ENCODE data around the gene ERLEC1.
"Not testable (repeated sequence)": the region's sequence is repeated elsewhere in the genome, so short reads cannot be mapped to it uniquely, and the experiment has no call there.

The ERLEC1 gene

GRCh38 chr2:53841651-53842050 lies 54.8 kb downstream of the ERLEC1 start:
- not testable (repeated sequence) for DNase-seq

- no peak for DNase-seq
Measured at GRCh38 chr2:53842891-53843290, 56.0 kb downstream of the ERLEC1 start.

DNA sequence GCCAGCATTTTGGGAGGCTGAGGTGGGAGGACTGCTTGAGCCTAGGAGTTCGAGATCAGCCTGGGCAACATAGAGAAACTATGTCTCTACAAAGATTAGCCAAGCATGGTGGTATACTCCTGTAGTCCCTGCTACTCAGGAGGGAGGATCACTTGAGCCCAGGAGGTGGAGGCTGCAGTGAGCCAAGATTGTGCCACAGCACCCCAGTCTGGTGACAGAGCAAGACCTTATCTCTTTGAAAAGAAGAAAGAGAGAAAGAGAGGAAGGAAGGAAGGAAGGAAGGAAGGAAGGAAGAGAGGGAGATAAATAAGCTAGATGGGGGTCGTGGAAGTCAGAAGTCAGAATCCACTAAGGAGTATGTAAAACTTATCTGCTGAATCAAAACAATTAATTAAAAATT lies 56.8 kb downstream of the ERLEC1 start:
- no peak for DNase-seq

DNA sequence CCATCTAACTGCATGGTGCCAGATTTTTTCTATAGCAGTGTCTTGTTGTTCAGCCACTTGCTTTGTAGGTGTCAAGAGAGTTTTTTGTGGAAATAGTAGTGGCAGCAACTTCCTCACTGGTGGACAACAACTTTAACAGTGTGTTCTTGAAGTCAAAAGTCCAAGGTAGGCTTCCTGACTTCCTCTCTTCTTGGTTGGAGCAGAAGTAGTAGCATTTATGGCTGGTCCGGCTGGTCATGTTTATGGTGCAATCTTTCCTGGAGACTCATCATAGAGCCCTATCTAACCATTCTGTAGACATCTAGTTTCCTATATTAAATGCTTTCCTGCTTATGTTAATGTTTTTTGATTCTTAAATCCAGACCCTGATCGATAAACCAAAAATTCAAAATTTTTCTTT lies 61.2 kb downstream of the ERLEC1 start:
- DNase-seq = no peak

DNA sequence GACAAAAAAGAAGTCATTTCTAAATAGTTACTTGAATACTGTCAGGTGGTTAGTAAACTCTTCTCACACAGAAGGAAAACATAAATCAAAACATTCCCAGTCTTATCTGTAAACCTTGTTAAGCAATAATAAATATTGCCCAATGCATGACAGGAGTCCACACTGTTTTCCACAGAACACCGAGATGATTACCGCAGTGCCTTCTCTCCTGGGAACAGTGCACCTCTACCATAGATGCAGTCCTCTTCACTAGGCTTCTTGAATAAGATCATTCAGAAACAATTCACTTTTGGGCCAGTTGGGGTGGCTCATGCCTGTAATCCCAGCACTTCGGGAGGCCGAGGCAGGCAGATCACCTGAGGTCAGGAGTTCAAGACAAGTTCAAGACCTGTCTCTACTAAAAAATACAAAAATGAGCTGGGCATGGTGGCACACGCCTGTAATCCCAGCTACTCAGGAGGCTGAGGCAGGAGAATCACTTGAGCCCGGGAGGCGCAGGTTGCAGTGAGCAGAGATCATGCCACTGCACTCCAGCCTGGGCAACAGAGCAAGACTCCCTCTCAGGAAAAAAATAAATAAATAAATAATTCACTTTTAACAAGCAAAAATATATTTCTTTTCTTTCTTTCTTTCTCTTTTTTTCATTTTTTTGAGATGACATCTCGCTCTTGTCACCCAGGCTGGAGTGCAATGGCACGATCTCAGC lies 64.4 kb downstream of the ERLEC1 start:
- DNase-seq = not testable (repeated sequence)

GRCh38 chr2:53852532-53852931 lies 65.7 kb downstream of the ERLEC1 start:
- DNase-seq = no peak

DNA sequence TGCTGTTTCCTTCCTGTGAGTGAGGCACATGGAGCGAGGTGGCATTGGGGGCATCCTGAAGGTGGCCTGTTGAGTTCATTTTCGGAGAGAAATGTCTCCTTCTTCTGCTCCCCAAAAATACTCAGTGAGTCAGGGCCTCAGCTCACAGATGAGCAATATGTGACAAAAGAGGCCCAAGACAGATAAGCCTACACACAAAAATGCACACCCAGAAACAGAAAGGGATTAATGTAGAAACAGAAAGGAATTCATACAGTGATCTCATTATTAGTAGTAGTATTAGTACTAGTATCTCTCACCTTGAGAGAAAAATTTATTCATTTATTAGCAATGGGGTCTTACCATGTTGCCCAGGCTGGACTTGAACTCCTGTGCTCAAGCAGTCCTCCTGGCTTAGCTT lies 67.8 kb downstream of the ERLEC1 start:
- no peak for DNase-seq

- no peak for DNase-seq
Measured at GRCh38 chr2:53856272-53856671, 69.4 kb downstream of the ERLEC1 start.

DNA sequence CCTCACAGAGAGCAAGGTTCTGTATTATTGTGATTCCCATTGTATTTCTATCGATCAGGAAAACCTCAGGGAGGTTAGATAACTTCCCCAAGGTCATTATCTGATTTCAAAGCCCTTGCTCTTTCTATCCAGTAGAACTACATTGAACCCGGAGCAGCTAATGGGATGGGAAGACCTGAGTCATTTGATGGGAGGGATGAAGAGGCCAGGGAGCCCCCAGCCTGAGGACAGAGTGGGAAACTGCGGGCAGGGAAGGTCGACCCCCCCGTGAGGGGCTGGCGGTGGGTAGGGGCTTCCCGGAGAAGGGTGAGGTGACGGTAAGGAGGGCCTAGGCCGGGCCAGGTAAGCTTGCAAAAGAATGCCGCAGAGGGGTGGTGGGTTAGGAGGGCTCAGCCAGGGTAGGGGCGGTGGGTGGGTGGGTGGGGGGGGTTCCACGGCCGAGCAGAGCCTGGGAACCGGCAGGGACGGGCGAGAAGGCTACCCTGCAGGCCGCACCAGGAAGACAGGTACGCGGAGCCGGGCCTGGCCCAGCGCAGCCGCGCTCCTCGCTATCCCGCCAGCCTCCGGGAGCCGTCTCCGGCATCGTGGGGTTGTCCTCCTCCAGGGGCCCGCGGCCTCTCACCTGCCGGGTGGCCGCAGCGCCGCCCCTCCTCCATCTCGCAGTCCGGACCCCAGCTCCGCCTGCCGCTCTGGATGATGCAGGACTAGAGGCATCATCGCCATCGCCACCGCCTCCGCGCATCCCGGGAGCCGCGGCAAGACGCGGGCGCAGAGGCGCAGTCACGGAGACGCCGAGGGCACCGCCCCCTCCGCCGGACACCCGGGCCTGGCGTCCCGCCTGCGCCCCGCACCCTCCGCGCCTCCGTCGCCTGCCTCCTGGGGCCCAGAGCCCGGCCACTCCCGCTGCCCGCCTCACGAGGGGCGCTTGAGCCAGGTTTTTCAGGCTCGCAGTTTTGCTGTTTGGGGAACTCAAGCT lies 72.7 kb downstream of the ERLEC1 start, which contains the start of gene GPR75:
Gene GPR75 (minus strand): TSS at position 762 of the 976 bp plus-strand sequence. CDS start 5,211 bp downstream, outside the sequence.
- DNase-seq = no peak

- DNase-seq = no peak
Measured at GRCh38 chr2:53861824-53862223, 75.0 kb downstream of the ERLEC1 start.

DNA sequence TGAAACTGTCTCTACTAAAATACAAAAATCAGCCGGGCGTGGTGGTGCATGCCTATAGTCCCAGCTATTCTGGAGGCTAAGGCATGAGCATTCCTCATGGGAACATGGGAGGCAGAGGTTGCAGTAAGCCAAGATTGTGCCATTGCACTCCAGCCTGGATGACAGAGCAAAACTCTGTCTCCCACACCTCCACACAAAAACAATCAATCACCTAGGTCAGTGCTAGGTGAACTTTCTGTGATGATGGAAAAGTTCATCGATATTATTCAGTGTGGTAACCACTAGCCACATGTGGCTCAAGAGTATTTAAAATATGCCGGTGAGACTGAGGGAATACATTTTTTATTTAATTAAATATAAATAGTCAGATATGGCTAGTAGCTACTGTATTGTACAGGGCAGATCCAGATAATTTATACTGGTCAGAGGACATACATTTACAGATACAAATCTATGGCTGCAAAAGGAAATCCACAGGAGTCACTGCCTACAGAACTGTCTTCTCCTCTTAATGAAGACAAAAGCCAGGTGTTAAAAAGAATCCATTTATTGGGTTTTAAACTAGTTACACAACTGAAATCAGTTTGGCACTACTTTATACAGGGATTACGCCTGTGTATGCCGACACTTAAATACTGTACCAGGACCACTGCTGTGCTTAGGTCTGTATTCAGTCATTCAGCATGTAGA lies 76.8 kb downstream of the ERLEC1 start:
- no peak for DNase-seq

DNA sequence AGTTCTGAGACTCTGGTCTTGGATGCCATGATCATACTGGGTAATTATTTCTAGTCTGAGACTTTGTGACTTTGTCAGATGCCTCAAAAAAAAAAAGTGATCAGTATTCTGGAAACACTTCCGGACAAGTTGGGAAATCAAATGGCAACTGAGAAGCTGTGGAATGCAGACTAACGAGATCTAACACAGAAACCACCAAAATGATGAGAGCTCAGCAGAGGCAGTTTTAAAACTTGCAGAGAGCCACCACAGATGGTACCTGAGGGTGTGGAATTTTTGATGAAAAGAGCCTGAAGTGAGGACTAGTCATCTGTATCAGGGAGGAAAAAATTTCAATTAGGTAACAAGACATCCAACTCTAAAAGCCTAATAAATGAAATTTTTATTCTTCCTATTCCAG lies 78.4 kb downstream of the ERLEC1 start:
- no peak for DNase-seq

- no peak for DNase-seq
Measured at GRCh38 chr2:53865962-53866361, 79.1 kb downstream of the ERLEC1 start.

- no peak for DNase-seq
Measured at GRCh38 chr2:53867169-53867568, 80.3 kb downstream of the ERLEC1 start.

DNA sequence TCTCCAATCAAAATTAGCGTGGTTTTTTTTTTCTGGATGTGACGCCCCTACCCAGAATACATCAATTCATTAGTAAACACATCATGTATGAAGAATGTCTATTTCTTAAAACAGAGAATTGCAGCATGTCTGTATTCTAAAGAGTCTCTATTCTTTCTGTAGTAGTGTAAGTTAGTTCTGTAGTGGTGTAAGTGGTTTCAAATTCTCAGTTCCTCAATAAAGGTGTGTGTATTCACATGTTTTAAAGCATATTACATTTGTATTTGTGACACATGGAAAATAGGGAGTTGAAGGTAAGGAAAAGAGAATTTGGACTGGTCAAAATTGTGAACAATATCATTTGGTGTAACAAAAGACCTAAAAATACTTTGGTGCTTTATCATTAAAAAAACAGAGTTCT lies 80.9 kb downstream of the ERLEC1 start:
- no peak for DNase-seq

Data from stimulated activated CD4-positive, alpha-beta T cell treated with anti-CD3 and anti-CD28 coated beads, Interleukin-2, amount 100 ng/mL, for 48 hours (primary cell).